Fibroblast of skin of left biceps (primary cell): ENCODE data around the gene ST6GALNAC5.
"Not testable (repeated sequence)": the region's sequence is repeated elsewhere in the genome, so short reads cannot be mapped to it uniquely, and the experiment has no call there.

Source experiments
- DNase-seq, 2 experiments: peaks; one replicate each; pipeline ENCODE4 v3.0.0-alpha.2; 2013; ENCODE audit warnings: low read depth in 2 of 2

The ST6GALNAC5 gene

GRCh38 chr1:76866566-76866965 lies 714 bp upstream of the ST6GALNAC5 start:
- no peak for DNase-seq

DNA sequence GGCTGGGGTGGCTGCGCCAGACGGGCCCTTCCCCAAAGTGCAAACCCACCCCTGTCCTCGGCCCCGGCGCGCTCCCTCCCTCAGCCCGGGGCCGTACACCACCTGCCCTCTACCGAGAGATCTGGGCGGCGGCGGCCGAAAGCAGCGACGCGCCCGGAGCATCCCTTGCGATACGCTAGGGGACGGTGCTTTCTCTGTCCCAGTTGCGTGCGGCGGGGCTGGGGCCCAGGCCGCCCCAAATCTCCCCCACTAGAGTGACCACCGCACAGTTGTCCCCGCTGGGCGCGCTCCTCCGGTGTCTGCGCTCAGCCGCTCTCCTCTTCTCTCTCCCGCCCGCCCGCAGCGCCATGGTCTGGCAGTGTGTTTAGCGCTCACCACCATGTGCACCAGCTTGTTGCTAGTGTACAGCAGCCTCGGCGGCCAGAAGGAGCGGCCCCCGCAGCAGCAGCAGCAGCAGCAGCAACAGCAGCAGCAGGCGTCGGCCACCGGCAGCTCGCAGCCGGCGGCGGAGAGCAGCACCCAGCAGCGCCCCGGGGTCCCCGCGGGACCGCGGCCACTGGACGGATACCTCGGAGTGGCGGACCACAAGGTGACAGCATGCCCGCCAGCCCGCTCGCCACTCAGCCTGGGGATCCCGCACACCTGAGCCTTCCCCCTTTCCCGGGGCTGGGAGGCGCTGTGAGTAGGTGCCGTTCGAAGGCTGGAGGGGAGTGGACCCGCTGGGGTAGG lies 1.0 kb downstream of the ST6GALNAC5 start:
- no peak for DNase-seq

- no peak for DNase-seq
Observed at GRCh38 chr1:76868916-76869315, 1.6 kb downstream of the ST6GALNAC5 start.

GRCh38 chr1:76870037-76870436 lies 2.8 kb downstream of the ST6GALNAC5 start:
- DNase-seq, result no peak

DNA sequence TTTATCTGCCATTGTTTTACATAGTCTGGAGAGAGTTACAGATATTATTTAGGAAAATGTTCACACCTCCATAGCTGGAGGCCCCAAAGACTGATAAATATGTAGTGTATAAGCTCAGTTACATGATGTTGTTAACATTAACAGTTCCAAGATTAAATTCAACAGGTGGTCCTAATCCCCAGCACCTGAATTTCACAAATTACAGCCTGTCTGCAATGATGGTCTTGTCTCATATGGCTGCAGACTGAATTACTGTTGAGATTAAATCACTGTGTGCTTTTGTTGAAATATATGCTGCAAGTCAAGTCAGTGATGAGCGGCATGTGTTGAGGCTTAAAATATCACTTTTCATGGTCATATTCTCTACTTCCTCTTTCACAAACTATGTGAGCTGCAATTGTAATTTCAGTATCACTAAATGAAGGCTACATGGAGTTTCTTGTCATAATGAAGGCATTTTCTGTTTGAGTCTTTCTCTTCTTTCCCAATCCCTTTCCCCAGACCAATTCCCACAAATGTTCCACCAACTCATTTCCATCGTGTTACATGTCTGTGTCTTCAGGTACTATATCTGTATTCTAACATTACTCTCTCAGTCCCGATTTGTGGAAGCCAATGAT lies 4.2 kb downstream of the ST6GALNAC5 start:
- no peak for DNase-seq

DNA sequence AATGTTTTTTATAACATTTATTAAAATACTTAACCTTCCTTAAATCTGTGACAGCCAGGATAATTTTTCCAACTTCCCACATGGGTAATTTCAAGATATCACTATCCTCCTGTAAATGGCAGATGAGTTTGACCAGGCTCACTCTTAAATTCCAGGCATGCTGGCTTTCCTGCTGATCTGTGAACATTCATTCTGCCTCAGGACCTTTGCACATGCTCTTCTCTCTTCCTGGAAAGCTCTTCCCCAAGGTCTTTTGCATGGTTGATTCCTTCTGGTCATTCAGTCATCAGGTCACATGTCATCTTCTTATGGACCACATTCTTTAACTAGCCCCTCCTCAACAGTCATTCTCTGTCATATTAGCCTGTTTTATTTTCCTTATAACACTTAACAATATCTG lies 5.7 kb downstream of the ST6GALNAC5 start:
- DNase-seq, result no peak

- no peak for DNase-seq
Observed at GRCh38 chr1:76876655-76877395, 9.5 kb downstream of the ST6GALNAC5 start.

- DNase-seq, result not testable (repeated sequence)
Observed at GRCh38 chr1:76879014-76879413, 11.7 kb downstream of the ST6GALNAC5 start.

DNA sequence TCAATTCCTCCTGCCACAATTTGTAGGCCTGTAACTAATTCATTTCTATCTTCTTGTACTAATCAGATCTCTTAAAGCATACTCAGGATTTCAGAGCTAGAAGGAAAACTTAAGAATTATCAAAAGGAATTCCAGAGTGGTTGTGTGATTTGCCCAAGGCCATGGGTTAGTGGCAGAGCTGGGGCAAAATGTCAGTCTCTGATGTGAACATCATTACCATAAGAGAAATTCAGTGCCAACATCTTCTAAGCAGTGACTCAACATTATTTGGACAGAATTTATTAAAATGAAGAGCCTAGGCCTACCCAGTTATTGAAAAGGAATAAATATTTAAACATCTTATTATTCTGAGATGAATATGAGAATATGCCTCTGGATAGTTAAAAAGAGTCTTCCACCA lies 14.5 kb downstream of the ST6GALNAC5 start:
- no peak for DNase-seq

GRCh38 chr1:76891931-76892622 lies 24.8 kb downstream of the ST6GALNAC5 start:
- peak; percentile 76 to 80 for DNase-seq

DNA sequence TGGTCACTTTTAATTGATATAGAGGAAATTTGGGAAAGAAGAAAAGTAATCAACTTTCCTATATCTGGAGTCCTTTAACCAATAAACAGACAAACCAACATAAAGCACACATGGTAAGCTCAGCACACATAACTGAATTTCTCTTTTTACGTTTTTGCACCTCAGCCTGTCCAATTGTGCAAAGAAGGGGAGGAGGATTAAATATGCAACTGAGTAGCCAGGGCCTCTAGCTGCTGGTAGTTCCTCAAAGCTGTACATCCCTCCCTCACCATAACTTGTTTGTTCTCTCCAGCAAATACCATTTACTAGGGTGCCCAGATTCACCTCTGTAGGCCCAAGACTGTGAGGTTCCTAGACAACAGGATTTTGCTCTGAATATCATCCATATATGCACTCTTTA lies 25.4 kb downstream of the ST6GALNAC5 start:
- no peak for DNase-seq

- peak; percentile 10 to 12 for DNase-seq
Observed at GRCh38 chr1:76901158-76901767, 34.0 kb downstream of the ST6GALNAC5 start.

GRCh38 chr1:76905876-76906595 lies 38.8 kb downstream of the ST6GALNAC5 start:
- DNase-seq, result no peak

- no peak for DNase-seq
Observed at GRCh38 chr1:76909311-76909710, 42.0 kb downstream of the ST6GALNAC5 start.

DNA sequence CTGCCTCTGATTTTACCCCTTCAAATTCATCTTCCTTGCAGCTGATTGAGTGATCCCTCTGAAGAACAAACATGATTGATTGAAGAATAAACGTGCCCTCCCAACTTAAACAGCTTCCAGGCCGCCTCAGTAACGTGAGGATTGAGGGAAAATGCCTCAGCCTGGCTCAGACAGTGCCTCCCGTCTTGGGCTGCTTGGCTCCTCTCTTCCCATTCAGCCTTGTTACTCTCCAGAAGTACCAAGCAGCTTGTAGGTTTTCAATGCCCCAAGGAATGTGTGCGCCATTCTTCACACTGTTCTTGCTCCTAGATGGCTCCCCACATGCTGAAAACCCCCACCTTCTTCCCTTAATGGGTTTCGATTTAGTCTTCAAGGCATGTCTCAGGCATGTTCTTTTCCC lies 51.8 kb downstream of the ST6GALNAC5 start:
- DNase-seq, result no peak

DNA sequence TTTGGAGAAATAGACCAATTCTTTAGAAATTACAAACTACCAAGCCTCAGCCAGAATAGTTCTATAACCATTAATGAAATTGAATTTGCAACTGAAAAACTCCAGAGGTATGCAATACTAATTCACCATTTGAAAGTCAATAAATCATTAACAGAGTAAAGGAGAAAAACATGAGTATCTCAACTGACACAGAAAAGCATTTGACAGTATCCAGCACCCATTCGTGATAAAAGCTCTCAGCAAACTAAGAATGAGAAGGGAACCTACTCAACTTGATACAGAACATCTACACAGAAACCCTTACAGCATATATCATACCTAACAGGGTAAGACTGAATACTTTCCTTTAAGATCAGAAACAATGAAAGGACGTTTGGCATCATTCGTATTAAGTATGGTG lies 54.3 kb downstream of the ST6GALNAC5 start:
- DNase-seq, result no peak

- DNase-seq, result no peak
Observed at GRCh38 chr1:76925825-76926224, 58.5 kb downstream of the ST6GALNAC5 start.

DNA sequence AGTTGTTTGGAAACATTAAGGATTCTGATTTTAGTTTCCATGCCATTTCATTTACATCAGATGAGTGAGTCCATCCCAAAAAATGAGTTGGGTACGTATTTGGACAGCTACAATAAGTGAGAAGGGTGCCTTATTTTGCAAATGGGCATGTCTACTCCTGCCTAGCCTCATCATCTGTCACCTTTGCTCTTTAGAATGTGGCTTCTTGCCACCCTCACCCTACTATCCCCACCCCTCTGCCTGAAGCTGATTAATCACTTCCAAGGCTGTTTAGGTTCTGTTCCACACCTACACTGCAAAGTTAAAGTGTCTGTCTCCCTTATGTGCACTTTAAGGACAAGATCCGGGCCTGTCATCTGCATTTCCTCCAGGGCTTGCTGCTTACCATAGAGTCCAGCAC lies 61.2 kb downstream of the ST6GALNAC5 start:
- no peak for DNase-seq

DNA sequence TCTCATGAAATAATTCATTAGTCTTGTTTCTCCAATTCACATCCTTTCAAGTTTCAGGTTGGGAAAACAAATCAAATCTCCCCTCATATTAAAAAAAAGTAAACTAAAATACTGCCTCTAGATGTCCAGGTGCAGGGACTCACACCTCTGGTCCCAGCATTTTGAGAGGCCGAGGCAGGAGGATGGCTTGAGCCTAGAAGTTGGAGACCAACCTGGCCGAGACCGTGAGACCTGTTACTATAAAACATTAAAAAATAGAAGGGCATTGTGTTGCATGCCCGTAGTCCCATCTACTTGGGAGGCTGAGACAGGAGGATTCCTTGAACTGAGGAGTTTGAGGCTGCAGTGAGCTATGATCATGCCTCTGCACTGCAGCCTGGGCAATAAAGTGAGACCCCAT lies 61.9 kb downstream of the ST6GALNAC5 start:
- no peak for DNase-seq

GRCh38 chr1:76933847-76934815 lies 66.9 kb downstream of the ST6GALNAC5 start:
- no peak for DNase-seq
